Keratinocyte (primary cell): ENCODE measurements around the gene NPR1. TPM values are rescaled to one million over a fixed set of nuclear protein-coding genes. Genes with fewer than 3 reads are reported as not detected.
"Not testable (repeated sequence)": the region's sequence is repeated elsewhere in the genome, so short reads cannot be mapped to it uniquely, and the experiment has no call there.

ENCODE experiments used
- DNase-seq: peaks from one replicate; pipeline ENCODE4 v3.0.0-alpha.2; 2011; ENCODE audit warnings: low read depth, missing footprints, low spot score
- FAIRE-seq: peaks from 2 replicates; lab custom pipeline; 2011; peaks lifted over from hg19 to GRCh38; lab: Jason Lieb, UNC
- H2AFZ ChIP-seq: 2 replicates; pipeline ENCODE4 v1.6.0; 2012; ENCODE audit warnings: low read length, control low read depth, inconsistent platforms; ENCODE audit not compliant: control insufficient read depth
- H3K27ac ChIP-seq: 2 replicates; pipeline ENCODE4 v1.5.1; 2011; ENCODE audit warnings: low read length; ENCODE audit not compliant: control insufficient read depth, insufficient read depth
- H3K27me3 ChIP-seq: 3 replicates; pipeline ENCODE4 v1.6.0; 2011; ENCODE audit warnings: low read length; ENCODE audit not compliant: control insufficient read depth, insufficient read depth; ENCODE audit errors: extremely low read depth
- H3K36me3 ChIP-seq, 2 experiments: 2 replicates in 1 of 2; 3 replicates in 1 of 2; pipeline ENCODE4 v1.5.1; 2011; ENCODE audit warnings: low read length in 2 of 2, mild to moderate bottlenecking in 1 of 2; ENCODE audit not compliant: control insufficient read depth in 2 of 2, insufficient read depth in 2 of 2; ENCODE audit errors: extremely low read depth in 1 of 2
- H3K4me1 ChIP-seq: 3 replicates; pipeline ENCODE4 v1.5.1; 2011; ENCODE audit warnings: low read length; ENCODE audit not compliant: control insufficient read depth, insufficient read depth; ENCODE audit errors: extremely low read depth
- H3K4me2 ChIP-seq: 3 replicates; pipeline ENCODE4 v1.6.0; 2011; ENCODE audit warnings: low read depth, low read length; ENCODE audit not compliant: control insufficient read depth, insufficient read depth; ENCODE audit errors: extremely low read depth
- H3K4me3 ChIP-seq, 3 experiments: fragments of 200-600 bp in 1 of 3; sonication (generic) in 1 of 3; 2 replicates in 2 of 3; 3 replicates in 1 of 3; pipeline ENCODE4 v1.5.1; 2011 to 2016; ENCODE audit warnings: low read length in 3 of 3, mild to moderate bottlenecking in 3 of 3, control low read depth in 2 of 3, inconsistent platforms in 1 of 3, low read depth in 1 of 3, mixed read lengths in 1 of 3, mixed run types in 1 of 3, moderate library complexity in 1 of 3; ENCODE audit not compliant: control insufficient read depth in 2 of 3, insufficient read depth in 2 of 3; ENCODE audit errors: extremely low read depth in 1 of 3
- H3K79me2 ChIP-seq: 2 replicates; pipeline ENCODE4 v1.6.0; 2012; ENCODE audit warnings: low read length; ENCODE audit not compliant: control insufficient read depth, insufficient read depth
- H3K9ac ChIP-seq: 3 replicates; pipeline ENCODE4 v1.6.0; 2011; ENCODE audit warnings: low read length; ENCODE audit not compliant: control insufficient read depth, insufficient read depth; ENCODE audit errors: extremely low read depth
- H3K9me1 ChIP-seq: 3 replicates; pipeline ENCODE4 v1.6.0; 2011; ENCODE audit warnings: low read length; ENCODE audit not compliant: control insufficient read depth, insufficient read depth; ENCODE audit errors: extremely low read depth
- H3K9me3 ChIP-seq: 2 replicates; pipeline ENCODE4 v1.5.1; 2012; ENCODE audit warnings: low read depth, low read length; ENCODE audit not compliant: control insufficient read depth
- H4K20me1 ChIP-seq: 3 replicates; pipeline ENCODE4 v1.6.0; 2011; ENCODE audit warnings: low read length; ENCODE audit not compliant: control insufficient read depth, insufficient read depth; ENCODE audit errors: extremely low read depth
- CTCF ChIP-seq, 3 experiments: IDR thresholded peaks in 1 of 3; conservative IDR thresholded peaks in 1 of 3; optimal IDR thresholded peaks in 1 of 3; 2 replicates in 2 of 3; 3 replicates in 1 of 3; pipeline versions ENCODE3 to v1.5.1; 2011; ENCODE audit warnings: low read length in 3 of 3, mild to moderate bottlenecking in 3 of 3, moderate library complexity in 2 of 3, control low read depth in 1 of 3, inconsistent platforms in 1 of 3; ENCODE audit not compliant: insufficient read depth in 2 of 3; ENCODE audit errors: extremely low read depth in 1 of 3
- EZH2 ChIP-seq: IDR thresholded peaks from one replicate; pipeline ENCODE4 v1.6.1; 2012; ENCODE audit warnings: inconsistent platforms, mild to moderate bottlenecking, low read length, moderate library complexity
- dilution Hi-C: fragments of 300-500 bp; cut with MboI; formaldehyde crosslinking; loops from one replicate; pipeline ENCODE4 v1.7.0; 2020; ENCODE audit warnings: low sequenced_read_pairs; ENCODE audit not compliant: extremely low pct_ligation_motif_present
- polyA plus RNA-seq, 5 experiments: library from polyadenylated mRNA; depleted of rRNA in 3 of 5; stranded (reverse) in 3 of 5; stranded (forward) in 1 of 5; unstranded in 1 of 5; fragments of >200 nt; gene quantifications; 1 replicate in 1 of 5; 2 replicates in 3 of 5; 3 replicates in 1 of 5; pipeline versions ENCODE4 v1.2.1 to v1.2.3, GENCODE V29; 2011 to 2012; ENCODE audit warnings: missing spikeins in 2 of 5, low read depth in 1 of 5, low replicate concordance in 1 of 5

The NPR1 gene
- polyA plus RNA-seq, 1 donor (not counting 4 experiments of a cell fraction or from before 2014, with no cell fraction given), result not detected

GRCh38 chr1:153667439-153667838 lies 11.0 kb upstream of the NPR1 start:
- H3K9me3 ChIP-seq, result no peaks in the 10 kb centered on the region
- no peak overlapping the region for H3K4me2 ChIP-seq
- H2AFZ ChIP-seq, result no peak overlapping the region
- H3K4me1 ChIP-seq, result peaks cover 10% of the 10 kb centered on the region
- H3K4me3 ChIP-seq, result no peak overlapping the region
- no peaks in the 10 kb centered on the region for H4K20me1 ChIP-seq
- no peaks in the 10 kb centered on the region for H3K27me3 ChIP-seq
- TF ChIP-seq CTCF (optimal IDR thresholded peaks at IDR 0.05 in 1 of 3, IDR thresholded peaks at IDR 0.05 in 1 of 3, conservative IDR thresholded peaks at IDR 0.05 in 1 of 3; ENCODE audit: extremely low read depth in 1 of 3, insufficient read depth in 2 of 3, low read length in 3 of 3) (no peak), EZH2 (no peak)
- H3K36me3 ChIP-seq, result peaks cover 32 to 63% of the 10 kb centered on the region in 2 experiments
- DNase-seq, result no peak
- H3K9me1 ChIP-seq, result no peaks in the 10 kb centered on the region
- dilution Hi-C loops, result no loop called here
- no peak overlapping the region for H3K27ac ChIP-seq
- H3K9ac ChIP-seq, result no peak overlapping the region
- H3K79me2 ChIP-seq, result peaks cover 34% of the 10 kb centered on the region
- FAIRE-seq, result no peak

- H3K27me3 ChIP-seq, H2AFZ ChIP-seq, H3K4me2 ChIP-seq, H3K4me3 ChIP-seq, H4K20me1 ChIP-seq, H3K9ac ChIP-seq, DNase-seq, H3K9me1 ChIP-seq, H3K27ac ChIP-seq, H3K9me3 ChIP-seq, FAIRE-seq, dilution Hi-C loops: not testable (repeated sequence)
- H3K36me3 ChIP-seq, result peaks cover 29 to 53% of the 10 kb centered on the region in 2 experiments
- peaks cover 34% of the 10 kb centered on the region for H3K79me2 ChIP-seq
- H3K4me1 ChIP-seq, result peaks cover 10% of the 10 kb centered on the region
Measured at GRCh38 chr1:153668672-153669071, 9.8 kb upstream of the NPR1 start.

- peaks cover 34% of the 10 kb centered on the region for H3K79me2 ChIP-seq
- H4K20me1 ChIP-seq, result no peaks in the 10 kb centered on the region
- H3K9me3 ChIP-seq, result no peaks in the 10 kb centered on the region
- TF ChIP-seq EZH2, result no peak
- no peak for TF ChIP-seq CTCF (optimal IDR thresholded peaks at IDR 0.05 in 1 of 3, IDR thresholded peaks at IDR 0.05 in 1 of 3, conservative IDR thresholded peaks at IDR 0.05 in 1 of 3; ENCODE audit: extremely low read depth in 1 of 3, insufficient read depth in 2 of 3, low read length in 3 of 3)
- dilution Hi-C loops, result no loop called here
- H3K9ac ChIP-seq, result peak overlapping the region; percentile 98
- H3K9me1 ChIP-seq, result no peaks in the 10 kb centered on the region
- peaks cover 24 to 43% of the 10 kb centered on the region in 2 experiments for H3K36me3 ChIP-seq
- H3K27me3 ChIP-seq, result no peaks in the 10 kb centered on the region
- H3K4me2 ChIP-seq, result peak overlapping the region; percentile 98
- peak overlapping the region; percentile 94 to 100 (median 96) for H3K4me3 ChIP-seq
- H2AFZ ChIP-seq, result no peak overlapping the region
- FAIRE-seq (no peak), DNase-seq (no peak)
- peaks cover 10% of the 10 kb centered on the region for H3K4me1 ChIP-seq
- no peak overlapping the region for H3K27ac ChIP-seq
Measured at GRCh38 chr1:153669606-153670005, 8.9 kb upstream of the NPR1 start.
